A549 treated with AZD2906 at 1 μM for 4 hours (cell line): ENCODE measurements around the gene OR8K1. TPM values are rescaled to one million over a fixed set of nuclear protein-coding genes. Genes with fewer than 3 reads are reported as not detected.

Experiments used
- total RNA-seq: library from RNA; stranded (reverse); fragments of 200-300 nt; extraction: Qiagen RNA extraction; gene quantifications from 5 replicates; pipeline ENCODE4 v1.2.3, GENCODE V29; 2022

The OR8K1 gene
- not detected in 5 replicates for total RNA-seq

DNA sequence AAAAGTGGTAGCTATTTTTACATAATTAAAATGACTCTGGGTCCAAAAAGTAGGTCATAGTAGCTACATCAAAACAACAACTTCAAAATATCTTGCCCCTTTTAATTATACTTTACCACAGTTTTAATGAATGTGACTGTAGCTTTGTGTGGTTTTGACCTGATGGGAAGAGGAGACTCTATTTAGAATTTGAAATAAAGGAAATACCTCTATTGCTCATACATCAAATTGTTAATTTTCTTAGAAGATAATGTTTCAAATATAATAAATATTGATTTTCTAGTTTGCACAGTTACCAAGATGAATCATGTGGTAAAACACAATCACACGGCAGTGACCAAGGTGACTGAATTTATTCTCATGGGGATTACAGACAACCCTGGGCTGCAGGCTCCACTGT, at the start of gene OR8K1:
Gene OR8K1, plus strand, starts transcription at position 301 of the 400 bp plus-strand sequence. Its CDS starts 0 bp downstream, at position 301.

DNA sequence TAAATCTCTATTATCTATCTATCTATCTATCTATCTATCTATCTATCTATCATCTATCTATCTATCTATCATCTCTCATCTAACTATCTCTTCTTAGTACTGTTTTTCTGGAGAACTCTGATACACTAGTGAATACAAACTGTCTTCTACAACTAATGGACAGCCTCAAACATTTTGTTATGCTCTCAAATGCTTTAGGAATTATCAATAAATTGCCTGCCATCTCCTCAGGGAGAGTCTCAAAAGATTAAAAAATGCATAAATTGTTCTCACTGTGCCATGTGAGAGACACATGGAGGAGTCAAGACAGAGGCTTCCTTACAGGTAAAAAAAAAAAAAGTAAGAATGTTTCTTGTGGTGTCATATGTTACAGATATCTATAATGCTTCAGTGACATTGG, 31.0 kb upstream of the OR8K1 start, which contains the start of gene OR8K3:
Gene OR8K3, plus strand, starts transcription at position 301 of the 400 bp plus-strand sequence. CDS start 3,163 bp downstream, outside the sequence.

DNA sequence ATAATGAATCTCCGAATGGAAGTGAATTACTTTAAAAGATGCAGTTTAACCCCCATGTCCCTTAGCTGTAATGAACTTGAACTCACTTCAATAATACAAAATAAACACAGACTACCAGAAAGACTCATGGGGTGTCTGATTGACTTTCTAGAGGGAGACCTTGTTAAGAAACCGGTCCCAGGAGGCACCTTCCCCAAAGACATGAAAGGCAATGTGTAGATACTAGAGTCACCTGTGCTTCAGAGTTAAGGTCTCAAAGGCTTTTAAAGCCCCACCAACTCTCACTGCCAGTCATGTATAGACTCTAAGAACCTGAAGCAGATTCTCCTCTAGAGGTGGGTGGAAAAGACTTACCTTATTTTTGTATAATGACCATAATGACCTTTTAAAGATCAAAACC, 8.2 kb downstream of the OR8K1 start, which contains the start of gene OR8J1:
Gene OR8J1, plus strand, starts transcription at position 301 of the 400 bp plus-strand sequence. CDS start 5,956 bp downstream, outside the sequence.

DNA sequence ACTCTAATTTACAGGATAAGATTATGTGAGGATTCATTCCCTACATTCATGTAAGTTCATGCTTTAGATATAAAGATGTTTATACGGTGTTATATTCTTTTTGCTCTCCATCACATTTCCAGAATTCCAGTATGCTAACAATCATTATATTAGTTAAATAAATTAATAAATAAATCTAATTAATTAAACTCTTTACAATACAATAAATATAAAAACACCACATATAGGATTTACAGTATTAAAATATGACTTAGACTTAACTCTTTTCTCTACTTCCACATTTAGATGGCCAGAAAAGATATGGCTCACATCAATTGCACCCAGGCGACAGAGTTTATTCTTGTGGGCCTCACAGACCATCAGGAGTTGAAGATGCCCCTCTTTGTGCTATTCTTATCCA, 29.5 kb downstream of the OR8K1 start, which contains the start of gene OR8U1:
Gene OR8U1, plus strand, starts transcription at position 301 of the 400 bp plus-strand sequence. Its CDS starts 0 bp downstream, at position 301.

Other genes with a start within 250 kb of the OR8K1 start
- gene OR8H2, start 242.4 kb upstream of the OR8K1 start, total RNA-seq: not detected in 5 replicates
- gene OR8H3, start 223.7 kb upstream of the OR8K1 start, total RNA-seq: not detected in 5 replicates
- gene OR8J3, start 205.8 kb upstream of the OR8K1 start, total RNA-seq: not detected in 5 replicates
- gene OR8K5, start 185.7 kb upstream of the OR8K1 start, total RNA-seq: not detected in 5 replicates
- not detected in 5 replicates for gene OR5J2, start 169.4 kb upstream of the OR8K1 start, total RNA-seq
- not detected in 5 replicates for gene OR5T2, start 111.8 kb upstream of the OR8K1 start, total RNA-seq
- gene OR5T3, start 93.8 kb upstream of the OR8K1 start, total RNA-seq: not detected in 5 replicates
- not detected in 5 replicates for gene OR5T1, start 71.9 kb upstream of the OR8K1 start, total RNA-seq
- gene OR8H1, start 53.8 kb upstream of the OR8K1 start, total RNA-seq: not detected in 5 replicates
- not detected in 5 replicates for gene OR8K3, start 30.9 kb upstream of the OR8K1 start, total RNA-seq
- gene OR8J1, start 8.3 kb downstream of the OR8K1 start, total RNA-seq: not detected in 5 replicates
- not detected in 5 replicates for gene OR8U1, start 29.6 kb downstream of the OR8K1 start, total RNA-seq
- not detected in 5 replicates for gene OR5AL1, start 66.7 kb downstream of the OR8K1 start, total RNA-seq
- gene OR5M3, start 127.3 kb downstream of the OR8K1 start, total RNA-seq: not detected in 5 replicates
- not detected in 5 replicates for gene OR5M8, start 145.3 kb downstream of the OR8K1 start, total RNA-seq
- not detected in 5 replicates for gene OR5M11, start 197.2 kb downstream of the OR8K1 start, total RNA-seq
- not detected in 5 replicates for gene OR5M10, start 231.7 kb downstream of the OR8K1 start, total RNA-seq